Lower leg skin (tissue), 4 donors: ENCODE data around the gene COMMD8. TPM values are rescaled to one million over a fixed set of nuclear protein-coding genes. Genes with fewer than 3 reads are reported as not detected.

ENCODE experiments used
- DNase-seq, 2 donors: peaks; one replicate each; pipeline ENCODE4 v3.0.0-alpha.2; 2019; ENCODE audit warnings: low spot score in 2 of 2
- H3K4me3 ChIP-seq: fragments of 200-600 bp; sonication (generic); 2 replicates; pipeline ENCODE4 v1.5.1; 2017; ENCODE audit warnings: mild to moderate bottlenecking, low read depth; ENCODE audit not compliant: poor library complexity, severe bottlenecking
- CTCF ChIP-seq, 3 donors: fragments of 450-650 bp; IDR thresholded peaks; one replicate each; pipeline ENCODE4 v1.5.1; 2016; ENCODE audit warnings: antibody characterized with exemption in 3 of 3, mild to moderate bottlenecking in 3 of 3, moderate library complexity in 2 of 3
- POLR2A ChIP-seq, 2 donors: fragments of 450-650 bp; IDR thresholded peaks; one replicate each; pipeline ENCODE4 v1.6.1; 2016 to 2017; ENCODE audit warnings: antibody characterized with exemption in 2 of 2, mild to moderate bottlenecking in 1 of 2, moderate library complexity in 1 of 2
- WGBS, 2 donors: methylation state at CpG; one replicate each; pipeline ENCODE4 v1.1.5; 2018; 5-methylcytosine and 5-hydroxymethylcytosine counted together
- intact Hi-C: fragments of 100-400 bp; cut with DNase I; formaldehyde crosslinking; loops from one replicate; pipeline ENCODE4 v1.15.0; 2023; ENCODE audit warnings: low total_unique reads
- total RNA-seq, 4 donors: library from RNA; depleted of rRNA; stranded (reverse); fragments of >200 nt; gene quantifications; one replicate each; pipeline ENCODE4 v1.1.0, GENCODE V29; 2016

The COMMD8 gene
- total RNA-seq, 4 donors from 2014 or later, result 12.0 to 16.7 (median 14.8) TPM

DNA sequence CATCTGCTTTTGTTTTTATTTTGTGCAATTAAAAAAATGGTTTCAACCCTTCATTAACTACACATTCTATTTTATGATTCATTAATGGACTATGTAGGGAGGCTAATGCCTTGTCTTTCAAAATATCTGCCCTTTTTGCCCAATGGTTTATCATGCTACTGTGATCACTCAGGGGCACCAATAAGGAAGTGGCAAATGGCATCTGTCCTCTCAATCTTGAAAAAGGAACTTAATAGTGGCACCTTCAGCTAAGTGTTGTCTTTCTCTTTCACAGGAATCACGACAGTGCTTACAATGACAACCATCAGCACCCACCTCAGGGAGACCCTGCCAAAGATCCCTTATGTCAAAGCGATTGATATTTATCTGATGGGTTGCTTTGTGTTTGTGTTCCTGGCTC is 57.1 kb downstream of the COMMD8 start:
- intact Hi-C loops, result no loop called here
- whole genome bisulfite sequencing, 2 donors, result 70 to 79% methylated on average over 2 of the region's 2 CpGs
- no peak for DNase-seq
- H3K4me3 ChIP-seq, result no peak overlapping the region
- no peak for TF ChIP-seq CTCF (IDR thresholded peaks at IDR 0.05)
- TF ChIP-seq POLR2A (IDR thresholded peaks at IDR 0.05), result no peak

Other genes with a start within 250 kb of the COMMD8 start
- 10 to 100 TPM; 32.4 to 65.6 (median 39.3) TPM for gene ATP10D, start 21.6 kb upstream of the COMMD8 start, total RNA-seq